Esophagus squamous epithelium (tissue), 5 donors: ENCODE results near the gene PGBD1. TPM values are rescaled to one million over a fixed set of nuclear protein-coding genes. Genes with fewer than 3 reads are reported as not detected.

ENCODE experiments used
- DNase-seq: peaks from one replicate; lab custom pipeline; 2025; lab: John Stamatoyannopoulos, UW
- H3K27ac ChIP-seq, 4 donors: fragments of 200-600 bp; sonication (generic); one replicate each; pipeline ENCODE4 v1.5.1; 2016 to 2019; ENCODE audit warnings: mild to moderate bottlenecking in 1 of 4
- H3K27me3 ChIP-seq, 4 donors: fragments of 200-600 bp; sonication (generic); 1 replicate in 3 of 4; 2 replicates in 1 of 4; pipeline versions ENCODE4 v1.5.1 to v1.6.0; 2017 to 2021; ENCODE audit warnings: antibody characterized with exemption in 1 of 4
- H3K36me3 ChIP-seq, 3 donors: fragments of 200-600 bp; sonication (generic); one replicate each; pipeline ENCODE4 v1.5.1; 2016 to 2019
- H3K4me1 ChIP-seq, 3 donors: fragments of 200-600 bp; sonication (generic); one replicate each; pipeline ENCODE4 v1.5.1; 2017 to 2019
- H3K4me3 ChIP-seq, 4 donors: fragments of 200-600 bp; sonication (generic); 1 replicate in 3 of 4; 2 replicates in 1 of 4; pipeline ENCODE4 v1.5.1; 2016 to 2019; ENCODE audit warnings: mild to moderate bottlenecking in 2 of 4, moderate library complexity in 1 of 4
- H3K9me3 ChIP-seq, 3 donors: fragments of 200-600 bp; sonication (generic); one replicate each; pipeline ENCODE4 v1.5.1; 2016 to 2019
- CTCF ChIP-seq, 6 experiments: fragments of 450-650 bp in 4 of 6; fragments of 200-600 bp in 2 of 6; sonication (generic) in 2 of 6; IDR thresholded peaks; one replicate each; pipeline ENCODE4 v1.5.1; 2016 to 2019; ENCODE audit warnings: antibody characterized with exemption in 6 of 6, mild to moderate bottlenecking in 4 of 6, moderate library complexity in 4 of 6
- POLR2A ChIP-seq, 4 donors: fragments of 450-650 bp; IDR thresholded peaks; one replicate each; pipeline ENCODE4 v1.6.1; 2017; ENCODE audit warnings: antibody characterized with exemption in 4 of 4, mild to moderate bottlenecking in 4 of 4, moderate library complexity in 3 of 4
- WGBS, 2 donors: methylation state at CpG; one replicate each; pipeline ENCODE4 v1.1.5; 2018; 5-methylcytosine and 5-hydroxymethylcytosine counted together
- intact Hi-C: fragments of 100-400 bp; cut with DNase I; formaldehyde crosslinking; loops from one replicate; pipeline ENCODE4 v1.15.0; 2022
- total RNA-seq, 4 donors: library from RNA; depleted of rRNA; stranded (reverse); fragments of >200 nt; gene quantifications; one replicate each; pipeline ENCODE4 v1.1.0, GENCODE V29; 2016
- donor health status: DM: yes; HTN: yes; CAD: no.

PGBD1 gene
- total RNA-seq, 4 donors from 2014 or later: 0.61 to 3.1 (median 1.3) TPM

- intact Hi-C loops: no loop called here
- peaks cover 0 to 56% (median 39%) of the 10 kb centered on the region in 3 donors for H3K9me3 ChIP-seq
- WGBS, 2 donors: 100% methylated on average over 1 of the region's 1 CpG; no CpG with 5 or more reads in 1 of the 2 donors
- no peaks in the 10 kb centered on the region for H3K27me3 ChIP-seq
- H3K4me1 ChIP-seq: no peaks in the 10 kb centered on the region
- no peak for DNase-seq
- peaks cover 8 to 53% (median 17%) of the 10 kb centered on the region in 3 donors for H3K36me3 ChIP-seq
- no peak overlapping the region for H3K27ac ChIP-seq
- no peak overlapping the region for H3K4me3 ChIP-seq
- TF ChIP-seq CTCF (IDR thresholded peaks at IDR 0.05) (no peak), POLR2A (IDR thresholded peaks at IDR 0.05) (no peak)
These were observed 42.5 kb downstream of the PGBD1 start for GRCh38 chr6:28323813-28324424.

DNA sequence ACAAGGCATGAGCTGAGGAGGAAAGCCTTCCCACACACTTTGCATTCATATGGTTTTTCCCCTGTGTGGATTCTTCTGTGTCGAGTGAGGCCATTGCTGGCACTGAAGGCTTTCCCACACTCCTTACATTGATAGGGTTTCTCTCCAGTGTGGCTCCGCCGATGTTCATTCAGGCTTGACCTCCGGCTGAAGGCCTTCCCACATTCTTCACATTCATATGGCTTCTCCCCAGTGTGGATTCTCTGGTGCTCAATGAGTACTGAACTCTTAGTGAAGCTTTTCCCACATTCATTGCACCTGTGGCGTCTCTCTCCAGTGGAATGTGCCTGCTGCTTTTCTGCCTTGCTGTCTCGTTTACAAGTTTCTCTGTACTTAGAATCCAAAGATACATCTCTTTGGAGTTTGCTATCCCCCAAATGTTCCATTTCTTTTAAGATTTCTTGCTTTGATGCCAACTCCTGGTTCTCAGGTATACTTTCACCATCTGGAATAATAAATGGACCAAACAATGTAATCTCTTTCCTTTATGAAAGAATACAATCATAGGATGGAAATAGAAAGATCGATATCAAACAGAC, 45.1 kb downstream of the PGBD1 start:
- Histone ChIP-seq H3K4me3 (no peak overlapping the region), H3K27ac (no peak overlapping the region), H3K36me3 (peaks cover 8 to 60% (median 17%) of the 10 kb centered on the region in 3 donors), H3K4me1 (no peaks in the 10 kb centered on the region), H3K9me3 (peaks cover 0 to 49% (median 34%) of the 10 kb centered on the region in 3 donors), H3K27me3 (no peaks in the 10 kb centered on the region)
- WGBS, 2 donors: 84 to 90% methylated on average over 7 of the region's 7 CpGs
- intact Hi-C loops: no loop called here
- no peak for TF ChIP-seq POLR2A (IDR thresholded peaks at IDR 0.05)
- TF ChIP-seq CTCF (IDR thresholded peaks at IDR 0.05): no peak
- DNase-seq: no peak

DNA sequence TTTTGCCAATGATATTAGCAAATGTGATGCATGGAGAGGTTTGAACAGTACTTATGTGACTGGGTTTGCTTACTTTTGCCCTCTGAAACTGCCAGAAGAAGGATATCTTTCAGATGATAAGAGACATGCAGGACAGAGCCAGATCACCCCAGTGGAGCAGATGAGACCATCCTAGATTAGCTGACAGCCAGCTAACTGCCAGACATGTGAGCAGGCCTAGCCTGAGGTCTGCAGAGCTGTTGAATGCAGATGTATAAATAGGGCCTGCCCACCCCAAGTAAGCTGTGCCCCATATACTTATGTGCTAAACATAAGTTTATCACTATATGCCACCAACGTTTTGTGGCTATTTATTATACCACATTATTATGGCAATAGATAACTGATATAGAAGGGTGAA, 48.7 kb downstream of the PGBD1 start:
- H3K27me3 ChIP-seq: no peaks in the 10 kb centered on the region
- intact Hi-C loops: no loop called here
- peaks cover 0 to 5% (median 0%) of the 10 kb centered on the region in 3 donors for H3K4me1 ChIP-seq
- no peak for DNase-seq
- H3K9me3 ChIP-seq: peaks cover 0 to 39% (median 29%) of the 10 kb centered on the region in 3 donors
- peaks cover 8 to 43% (median 13%) of the 10 kb centered on the region in 3 donors for H3K36me3 ChIP-seq
- H3K4me3 ChIP-seq: no peak overlapping the region
- 46 to 73% methylated on average over 1 of the region's 1 CpG for WGBS, 2 donors
- TF ChIP-seq POLR2A (IDR thresholded peaks at IDR 0.05) (no peak), CTCF (IDR thresholded peaks at IDR 0.05) (no peak)
- H3K27ac ChIP-seq: no peak overlapping the region

- TF ChIP-seq POLR2A (IDR thresholded peaks at IDR 0.05) (no peak), CTCF (IDR thresholded peaks at IDR 0.05) (no peak)
- no peak overlapping the region for H3K27ac ChIP-seq
- no peak overlapping the region for H3K4me3 ChIP-seq
- peaks cover 0 to 13% (median 0%) of the 10 kb centered on the region in 3 donors for H3K36me3 ChIP-seq
- no peak for DNase-seq
- WGBS, 2 donors: 88 to 97% methylated on average over 2 of the region's 2 CpGs
- peaks cover 0 to 21% (median 11%) of the 10 kb centered on the region in 3 donors for H3K4me1 ChIP-seq
- no peaks in the 10 kb centered on the region for H3K27me3 ChIP-seq
- peaks cover 0 to 9% (median 3%) of the 10 kb centered on the region in 3 donors for H3K9me3 ChIP-seq
- intact Hi-C loops: no loop called here
These were observed 51.7 kb downstream of the PGBD1 start for GRCh38 chr6:28333047-28333446.

DNA sequence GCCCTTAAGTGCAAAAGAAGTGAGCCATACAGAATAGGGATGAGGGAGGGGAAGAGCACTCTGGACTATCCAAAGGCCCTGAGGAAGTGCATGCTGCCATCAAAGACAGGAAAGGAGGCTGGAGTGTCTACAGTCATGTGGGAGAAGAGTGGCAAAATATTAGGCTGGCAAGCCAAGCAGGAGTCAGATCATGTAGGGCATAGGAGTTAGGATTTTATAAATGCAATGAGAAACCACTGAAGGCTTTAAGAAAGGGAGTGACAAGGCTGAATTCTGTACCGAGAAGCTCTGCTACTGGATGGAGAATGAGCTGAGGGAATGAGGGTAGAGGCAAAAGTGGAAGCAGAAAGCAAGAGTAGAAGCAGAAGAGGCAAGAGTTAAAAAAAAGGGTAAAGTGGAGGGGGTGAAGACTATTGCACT, 52.2 kb downstream of the PGBD1 start:
- DNase-seq: no peak
- Histone ChIP-seq H3K27me3 (no peaks in the 10 kb centered on the region), H3K4me3 (no peak overlapping the region), H3K9me3 (peaks cover 0 to 5% (median 0%) of the 10 kb centered on the region in 3 donors), H3K4me1 (peaks cover 0 to 21% (median 11%) of the 10 kb centered on the region in 3 donors), H3K36me3 (peaks cover 0 to 10% (median 0%) of the 10 kb centered on the region in 3 donors), H3K27ac (no peak overlapping the region)
- WGBS, 2 donors: 81 to 84% methylated on average over 1 of the region's 1 CpG
- no peak for TF ChIP-seq CTCF (IDR thresholded peaks at IDR 0.05)
- no peak for TF ChIP-seq POLR2A (IDR thresholded peaks at IDR 0.05)
- intact Hi-C loops: no loop called here
